HUES48 (cell line): ENCODE data around the gene CTNNA2.

Experiments used
- H3K27ac ChIP-seq: one replicate; pipeline ENCODE4 v1.7.0; 2013; ENCODE audit warnings: low read depth, low read length, inconsistent platforms
- H3K27me3 ChIP-seq: 2 replicates; pipeline ENCODE4 v1.6.1; 2013; ENCODE audit warnings: mild to moderate bottlenecking, low read length; ENCODE audit not compliant: control insufficient read depth, insufficient read depth
- H3K36me3 ChIP-seq: 2 replicates; pipeline ENCODE4 v1.6.1; 2013; ENCODE audit warnings: low read length; ENCODE audit not compliant: control insufficient read depth, insufficient read depth
- H3K4me1 ChIP-seq: 2 replicates; pipeline ENCODE4 v1.6.1; 2013; ENCODE audit warnings: mild to moderate bottlenecking, low read length; ENCODE audit not compliant: control insufficient read depth, insufficient read depth
- H3K4me3 ChIP-seq: 2 replicates; pipeline ENCODE4 v1.5.1; 2013; ENCODE audit warnings: mild to moderate bottlenecking, low read depth, low read length
- H3K9ac ChIP-seq: 2 replicates; pipeline ENCODE4 v1.6.1; 2013; ENCODE audit warnings: mild to moderate bottlenecking, low read depth, low read length, moderate library complexity
- H3K9me3 ChIP-seq: 2 replicates; pipeline ENCODE4 v1.6.1; 2013; ENCODE audit warnings: low read length; ENCODE audit not compliant: control insufficient read depth, insufficient read depth

Gene CTNNA2

GRCh38 chr2:80420530-80421208, 907.8 kb downstream of the CTNNA2 start:
- Histone ChIP-seq H3K4me1 (peaks cover 5% of the 10 kb centered on the region; the same call in 1 of the 2 replicates), H3K4me3 (no peak overlapping the region), H3K27ac (no peak overlapping the region), H3K36me3 (no peaks in the 10 kb centered on the region), H3K27me3 (no peaks in the 10 kb centered on the region), H3K9me3 (no peaks in the 10 kb centered on the region), H3K9ac (no peak overlapping the region)

DNA sequence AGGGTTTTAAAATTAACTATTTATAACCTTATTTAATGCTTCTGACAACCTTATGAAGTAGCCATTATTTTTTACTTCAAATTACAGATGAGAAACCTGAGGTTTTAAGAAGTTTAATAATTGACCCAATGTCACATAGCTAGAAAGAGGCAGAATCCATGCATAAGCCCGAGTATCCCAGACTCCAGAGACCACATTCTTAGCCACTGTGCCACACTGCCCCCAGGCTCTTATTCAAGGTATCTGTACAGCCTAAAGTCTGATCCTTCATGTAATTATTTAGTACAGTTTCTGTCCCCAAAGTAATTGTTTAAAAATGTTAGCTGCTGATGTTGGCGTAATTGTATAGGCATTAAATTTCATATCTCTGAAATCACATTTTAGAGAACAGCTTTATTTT, 916.4 kb downstream of the CTNNA2 start:
- Histone ChIP-seq H3K9ac (no peak overlapping the region), H3K9me3 (no peaks in the 10 kb centered on the region), H3K4me3 (no peak overlapping the region), H3K4me1 (peaks cover 5% of the 10 kb centered on the region; the same call in 1 of the 2 replicates), H3K27me3 (no peaks in the 10 kb centered on the region), H3K36me3 (no peaks in the 10 kb centered on the region), H3K27ac (no peak overlapping the region)

DNA sequence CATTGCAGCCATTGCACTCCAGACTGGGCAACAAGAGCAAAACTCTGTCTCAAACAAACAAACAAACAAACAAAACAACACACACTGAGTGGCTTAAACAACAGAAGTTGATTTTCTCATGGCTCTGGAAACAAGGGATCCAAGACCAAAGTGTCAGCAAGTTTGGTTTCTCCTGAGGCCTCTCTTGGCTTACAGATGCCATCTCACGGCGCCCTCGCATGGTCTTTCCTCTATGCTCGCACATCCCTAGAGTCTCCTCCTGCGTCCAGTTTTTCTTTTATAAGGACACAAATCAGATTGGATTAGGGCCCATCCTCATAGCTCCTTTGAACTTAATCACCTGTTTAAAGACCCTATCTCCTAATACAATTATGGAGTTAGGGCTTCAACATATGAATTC, 925.1 kb downstream of the CTNNA2 start:
- Histone ChIP-seq H3K36me3 (no peaks in the 10 kb centered on the region), H3K4me1 (no peaks in the 10 kb centered on the region), H3K4me3 (no peak overlapping the region), H3K9ac (no peak overlapping the region), H3K27me3 (no peaks in the 10 kb centered on the region), H3K27ac (no peak overlapping the region), H3K9me3 (no peaks in the 10 kb centered on the region)

DNA sequence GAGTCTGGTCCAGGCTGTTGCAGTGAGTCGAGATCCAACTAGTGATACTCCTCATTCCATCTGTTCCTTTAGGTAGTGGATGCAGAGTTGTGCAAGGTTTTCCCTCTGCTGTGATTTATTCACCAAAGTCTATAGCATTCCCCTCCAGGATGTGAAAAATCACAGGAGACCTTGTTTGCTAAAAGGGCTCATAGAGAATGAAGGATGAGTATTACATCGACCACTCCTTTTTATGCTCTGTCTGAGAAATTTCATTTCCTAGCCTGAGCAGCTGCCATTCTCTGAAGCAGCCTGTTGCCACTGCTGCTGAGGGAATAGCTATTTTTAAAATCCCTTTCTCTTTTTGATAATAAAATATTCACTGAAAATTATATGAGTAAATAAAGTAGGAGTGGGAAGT, 925.8 kb downstream of the CTNNA2 start:
- Histone ChIP-seq H3K4me1 (no peaks in the 10 kb centered on the region), H3K36me3 (no peaks in the 10 kb centered on the region), H3K27me3 (no peaks in the 10 kb centered on the region), H3K4me3 (no peak overlapping the region), H3K27ac (no peak overlapping the region), H3K9me3 (no peaks in the 10 kb centered on the region), H3K9ac (no peak overlapping the region)

DNA sequence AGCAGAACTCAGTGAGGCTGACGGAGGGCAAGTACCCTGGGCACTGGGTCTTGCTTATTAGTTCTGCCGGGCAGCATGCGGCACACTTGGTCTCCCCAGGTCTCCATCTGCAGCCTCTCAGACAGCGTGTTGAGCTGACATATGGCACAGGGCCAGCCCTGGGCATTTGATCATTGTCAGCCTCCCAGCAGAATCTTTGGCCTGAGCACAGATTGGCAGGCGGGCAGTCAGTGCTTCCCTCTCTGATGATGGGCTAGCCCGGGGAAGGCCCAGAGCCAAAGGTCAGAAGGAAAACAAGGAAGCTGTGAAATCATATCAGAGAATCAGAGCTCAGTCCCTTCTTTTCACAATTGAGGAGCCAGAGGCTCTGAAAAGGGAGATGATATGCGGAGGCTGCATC, 941.8 kb downstream of the CTNNA2 start:
- Histone ChIP-seq H3K9me3 (no peaks in the 10 kb centered on the region), H3K9ac (no peak overlapping the region), H3K27me3 (no peaks in the 10 kb centered on the region), H3K36me3 (no peaks in the 10 kb centered on the region), H3K27ac (no peak overlapping the region), H3K4me1 (peaks cover 20% of the 10 kb centered on the region), H3K4me3 (no peak overlapping the region)

DNA sequence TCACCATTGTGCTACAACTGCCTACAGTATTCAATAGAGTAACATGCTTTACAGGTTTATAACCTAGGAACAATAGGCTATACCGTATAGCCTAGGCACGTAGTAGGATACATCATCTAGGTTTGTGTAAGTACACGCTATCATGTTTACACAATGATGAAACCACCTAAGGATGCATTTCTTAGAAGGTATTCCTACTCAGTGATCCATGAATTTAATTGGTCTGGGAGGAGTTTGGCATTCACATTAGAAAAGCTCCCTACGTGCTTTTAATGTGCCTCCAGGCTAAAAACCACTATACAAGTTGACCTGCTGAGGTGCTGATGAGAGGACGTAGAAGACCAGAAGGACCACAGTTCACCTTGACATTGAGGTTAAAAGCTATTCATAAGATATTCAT, 946.2 kb downstream of the CTNNA2 start:
- Histone ChIP-seq H3K9ac (no peak overlapping the region), H3K9me3 (no peaks in the 10 kb centered on the region), H3K27me3 (no peaks in the 10 kb centered on the region), H3K27ac (no peak overlapping the region), H3K4me3 (no peak overlapping the region), H3K4me1 (peaks cover 53% of the 10 kb centered on the region), H3K36me3 (no peaks in the 10 kb centered on the region)

GRCh38 chr2:80461505-80462197, 948.8 kb downstream of the CTNNA2 start:
- Histone ChIP-seq H3K9me3 (no peaks in the 10 kb centered on the region), H3K4me3 (0 out of 2 replicates have a peak overlapping the region, but pooled peaks have one; percentile 0)

GRCh38 chr2:80462654-80463053, 949.8 kb downstream of the CTNNA2 start:
- Histone ChIP-seq H3K27ac (no peak overlapping the region), H3K4me1 (peaks cover 64% of the 10 kb centered on the region), H3K9me3 (no peaks in the 10 kb centered on the region), H3K4me3 (no peak overlapping the region), H3K9ac (no peak overlapping the region), H3K27me3 (no peaks in the 10 kb centered on the region), H3K36me3 (no peaks in the 10 kb centered on the region)

More at GRCh38 chr2:80461505-80462197, 948.8 kb downstream of the CTNNA2 start:
- Histone ChIP-seq H3K9ac (no peak overlapping the region), H3K27me3 (no peaks in the 10 kb centered on the region), H3K27ac (peak overlapping the region; percentile 36), H3K36me3 (no peaks in the 10 kb centered on the region), H3K4me1 (peaks cover 65% of the 10 kb centered on the region)

GRCh38 chr2:80464275-80464674, 951.4 kb downstream of the CTNNA2 start:
- Histone ChIP-seq H3K4me1 (peaks cover 54% of the 10 kb centered on the region), H3K36me3 (no peaks in the 10 kb centered on the region), H3K4me3 (no peak overlapping the region), H3K9me3 (no peaks in the 10 kb centered on the region), H3K27me3 (no peaks in the 10 kb centered on the region), H3K9ac (no peak overlapping the region), H3K27ac (no peak overlapping the region)

DNA sequence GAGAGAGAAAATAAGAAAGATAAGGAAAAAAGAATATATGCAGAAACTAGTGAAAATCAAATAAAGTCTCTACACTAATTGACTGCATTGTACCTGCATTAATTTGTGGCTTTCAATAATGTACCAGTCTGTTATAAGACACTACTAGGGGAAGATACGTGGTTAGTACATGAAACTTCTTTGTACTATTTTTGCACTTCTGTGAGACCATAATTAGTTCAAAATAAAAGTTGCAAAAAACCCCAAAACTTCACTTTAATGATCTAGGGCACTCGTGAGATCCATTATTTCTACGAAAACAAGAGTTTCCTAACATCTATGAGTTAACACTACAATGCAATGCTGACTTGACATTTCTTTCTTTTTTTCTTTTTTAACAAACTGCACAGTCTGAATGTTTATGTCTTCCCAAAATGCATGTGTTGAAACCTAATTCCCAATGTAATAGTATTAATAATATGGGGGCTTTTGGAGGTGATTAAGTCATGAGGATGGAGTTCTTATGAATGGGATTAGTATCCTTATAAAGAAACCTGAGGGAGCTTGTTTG, 954.5 kb downstream of the CTNNA2 start:
- H3K9ac ChIP-seq = no peak overlapping the region

GRCh38 chr2:80469428-80469827, 956.6 kb downstream of the CTNNA2 start:
- no peak overlapping the region for H3K9ac ChIP-seq
- H3K4me1 ChIP-seq = peaks cover 17% of the 10 kb centered on the region
- no peak overlapping the region for H3K27ac ChIP-seq
- no peaks in the 10 kb centered on the region for H3K36me3 ChIP-seq
- no peaks in the 10 kb centered on the region for H3K27me3 ChIP-seq
- H3K4me3 ChIP-seq = no peak overlapping the region
- H3K9me3 ChIP-seq = peaks cover 7% of the 10 kb centered on the region; the same call in 1 of the 2 replicates

More for the DNA sequence above, 954.5 kb downstream of the CTNNA2 start:
- peaks cover 7% of the 10 kb centered on the region; the same call in 1 of the 2 replicates for H3K9me3 ChIP-seq
- H3K27ac ChIP-seq = no peak overlapping the region
- no peaks in the 10 kb centered on the region for H3K36me3 ChIP-seq
- H3K4me1 ChIP-seq = peaks cover 25% of the 10 kb centered on the region
- no peak overlapping the region for H3K4me3 ChIP-seq
- H3K27me3 ChIP-seq = no peaks in the 10 kb centered on the region
